Keratinocyte (primary cell): Measurements from ENCODE around the gene KLRF1.

ENCODE experiments used
- EZH2 ChIP-seq: IDR thresholded peaks from one replicate; pipeline ENCODE4 v1.6.1; 2012; ENCODE audit warnings: inconsistent platforms, mild to moderate bottlenecking, low read length, moderate library complexity
- TF ChIP-seq, protein P1 (sequence below), 3 experiments: IDR thresholded peaks in 1 of 3; conservative IDR thresholded peaks in 1 of 3; optimal IDR thresholded peaks in 1 of 3; 2 replicates in 2 of 3; 3 replicates in 1 of 3; pipeline versions ENCODE3 to v1.5.1; 2011; ENCODE audit warnings: low read length in 3 of 3, mild to moderate bottlenecking in 3 of 3, moderate library complexity in 2 of 3, control low read depth in 1 of 3, inconsistent platforms in 1 of 3; ENCODE audit not compliant: insufficient read depth in 2 of 3; ENCODE audit errors: extremely low read depth in 1 of 3

DNA sequence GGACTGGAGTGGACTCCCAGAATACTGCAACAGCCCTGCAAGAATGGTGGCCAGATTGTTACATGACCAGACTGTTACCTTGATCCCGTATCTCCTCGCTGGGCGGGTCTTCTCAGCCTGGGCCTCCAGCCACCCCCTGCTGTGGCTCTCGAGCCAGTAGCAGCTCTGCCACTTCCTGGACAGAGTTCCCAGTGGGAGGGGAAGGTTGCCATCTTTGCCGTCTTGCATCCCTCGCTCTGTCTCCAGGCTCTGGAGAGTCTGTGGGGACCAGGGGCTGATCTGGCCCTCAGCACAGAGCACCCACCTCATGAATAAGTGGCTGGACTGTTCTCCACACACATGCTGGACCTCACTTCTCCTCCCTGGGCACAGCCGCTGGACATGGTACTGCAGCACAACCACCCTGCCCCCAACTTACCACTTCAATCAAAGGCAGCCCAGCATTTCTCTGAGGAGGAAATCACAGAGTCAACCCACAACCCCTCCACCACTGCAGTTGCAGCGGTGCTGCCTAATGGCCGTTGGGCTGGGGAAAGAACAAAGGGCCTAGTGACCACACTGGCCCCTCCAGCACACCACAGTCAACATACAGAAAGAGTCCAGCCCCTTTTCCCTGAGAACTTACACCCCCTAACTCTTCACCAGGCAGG lies 6.9 kb upstream of the KLRF1 start:
- TF ChIP-seq, protein P1, sequence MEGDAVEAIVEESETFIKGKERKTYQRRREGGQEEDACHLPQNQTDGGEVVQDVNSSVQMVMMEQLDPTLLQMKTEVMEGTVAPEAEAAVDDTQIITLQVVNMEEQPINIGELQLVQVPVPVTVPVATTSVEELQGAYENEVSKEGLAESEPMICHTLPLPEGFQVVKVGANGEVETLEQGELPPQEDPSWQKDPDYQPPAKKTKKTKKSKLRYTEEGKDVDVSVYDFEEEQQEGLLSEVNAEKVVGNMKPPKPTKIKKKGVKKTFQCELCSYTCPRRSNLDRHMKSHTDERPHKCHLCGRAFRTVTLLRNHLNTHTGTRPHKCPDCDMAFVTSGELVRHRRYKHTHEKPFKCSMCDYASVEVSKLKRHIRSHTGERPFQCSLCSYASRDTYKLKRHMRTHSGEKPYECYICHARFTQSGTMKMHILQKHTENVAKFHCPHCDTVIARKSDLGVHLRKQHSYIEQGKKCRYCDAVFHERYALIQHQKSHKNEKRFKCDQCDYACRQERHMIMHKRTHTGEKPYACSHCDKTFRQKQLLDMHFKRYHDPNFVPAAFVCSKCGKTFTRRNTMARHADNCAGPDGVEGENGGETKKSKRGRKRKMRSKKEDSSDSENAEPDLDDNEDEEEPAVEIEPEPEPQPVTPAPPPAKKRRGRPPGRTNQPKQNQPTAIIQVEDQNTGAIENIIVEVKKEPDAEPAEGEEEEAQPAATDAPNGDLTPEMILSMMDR (optimal IDR thresholded peaks at IDR 0.05 in 1 of 3, IDR thresholded peaks at IDR 0.05 in 1 of 3, conservative IDR thresholded peaks at IDR 0.05 in 1 of 3; ENCODE audit: extremely low read depth in 1 of 3, insufficient read depth in 2 of 3, low read length in 3 of 3): no peak
- TF ChIP-seq EZH2: no peak
